AG10803 (cell line): ENCODE results near the gene SLC27A1.

Source experiments
- DNase-seq: peaks from one replicate; pipeline ENCODE4 v3.0.0; 2010; ENCODE audit warnings: low read depth
- H3K4me3 ChIP-seq: 2 replicates; pipeline ENCODE4 v1.5.1; 2011; ENCODE audit warnings: mild to moderate bottlenecking, low read length, control low read depth
- CTCF ChIP-seq: conservative IDR thresholded peaks from 2 replicates; pipeline ENCODE4 v1.5.1; 2011; ENCODE audit warnings: mild to moderate bottlenecking, low read length, control low read depth, inconsistent platforms

SLC27A1 gene

DNA sequence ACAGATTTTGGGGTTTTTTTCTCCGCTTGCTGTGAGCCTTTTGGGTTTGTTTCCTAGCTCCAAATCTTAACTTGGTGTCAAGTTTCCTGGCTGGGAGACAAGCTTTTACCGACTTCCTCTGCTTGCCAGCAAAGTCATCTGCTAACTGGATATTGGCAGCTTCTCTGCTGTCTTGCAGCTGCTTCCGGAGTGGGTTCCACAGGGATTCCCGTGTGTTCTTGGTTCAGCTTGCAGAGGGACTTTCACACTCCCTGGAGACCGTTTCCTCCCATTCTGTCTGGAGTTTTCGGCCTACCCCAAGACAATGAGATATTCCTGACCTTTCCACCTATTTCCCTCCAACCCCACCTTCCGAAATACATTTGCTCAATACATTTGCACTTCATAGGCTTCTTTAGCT lies 82.9 kb downstream of the SLC27A1 start:
- peak; percentile 96 for DNase-seq
- TF ChIP-seq CTCF: no peak
- H3K4me3 ChIP-seq: peak overlapping the region; percentile 1

DNA sequence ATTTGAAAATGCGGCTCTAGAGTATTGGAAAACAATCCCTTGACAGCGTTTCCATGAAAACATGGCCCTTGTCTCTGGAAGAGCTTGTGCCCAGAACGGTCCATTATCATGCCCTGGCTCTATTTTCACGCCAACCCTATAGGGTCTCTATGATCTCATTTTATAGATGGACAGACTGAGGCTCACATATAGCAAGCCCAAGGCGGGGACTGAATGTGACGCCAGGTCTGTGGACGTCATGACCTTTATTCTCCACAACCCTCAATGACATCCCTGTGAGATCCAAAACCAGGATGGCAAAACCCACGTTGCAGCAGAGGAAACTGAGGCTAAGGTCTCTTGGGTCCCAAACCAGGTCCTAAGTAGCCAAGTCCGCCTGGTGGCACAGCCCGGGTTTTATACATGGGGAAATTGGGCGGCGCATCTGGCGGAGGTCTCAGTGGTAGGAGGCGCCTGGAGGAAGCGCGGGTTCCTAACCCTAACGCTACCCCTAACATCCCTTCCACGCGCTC lies 84.7 kb downstream of the SLC27A1 start:
- peak overlapping the region; percentile 59 for H3K4me3 ChIP-seq
- TF ChIP-seq CTCF: no peak
- DNase-seq: no peak

DNA sequence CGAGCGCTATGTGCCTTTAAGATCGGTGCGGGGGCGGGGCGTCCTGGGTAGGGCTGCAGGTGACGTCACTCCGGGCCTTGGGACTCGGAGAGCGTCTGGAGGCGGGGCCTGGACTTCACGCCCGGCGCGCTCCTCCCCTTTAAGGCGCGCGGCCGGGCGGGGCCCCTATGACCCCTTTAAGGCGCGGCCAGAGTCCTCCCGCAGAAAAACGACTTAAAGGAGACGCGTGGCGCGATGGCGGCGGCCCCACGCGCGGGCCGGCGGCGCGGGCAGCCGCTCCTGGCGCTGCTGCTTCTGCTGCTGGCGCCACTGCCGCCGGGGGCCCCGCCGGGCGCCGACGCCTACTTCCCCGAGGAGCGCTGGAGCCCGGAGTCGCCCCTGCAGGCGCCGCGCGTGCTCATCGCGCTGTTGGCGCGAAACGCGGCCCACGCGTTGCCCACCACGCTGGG lies 85.2 kb downstream of the SLC27A1 start, which contains the start of gene COLGALT1:
TSS of gene COLGALT1 (plus strand) at position 170 of the 449 bp plus-strand sequence. CDS start at position 235, 65 bp downstream.
- DNase-seq: peak; percentile 94
- no peak for TF ChIP-seq CTCF
- peak within 1 kb of the TSS; percentile 87 for H3K4me3 ChIP-seq
